GM18502 (cell line): ENCODE data around the gene PLXNA2.

ENCODE experiments used
- ATAC-seq: cut with Tn5 transposase; IDR thresholded peaks from one replicate; pipeline ENCODE4 v1.9.1; 2021; ENCODE audit warnings: mild to moderate bottlenecking; ENCODE audit not compliant: unreplicated experiment, poor library complexity

PLXNA2 gene

GRCh38 chr1:208081972-208082371 lies 162.2 kb downstream of the PLXNA2 start:
- no peak for ATAC-seq

- no peak for ATAC-seq
These were observed 163.5 kb downstream of the PLXNA2 start for GRCh38 chr1:208080396-208081286.

GRCh38 chr1:208079161-208079560 lies 165.0 kb downstream of the PLXNA2 start:
- no peak for ATAC-seq

GRCh38 chr1:208078752-208079151 lies 165.4 kb downstream of the PLXNA2 start:
- no peak for ATAC-seq

- ATAC-seq: no peak
These were observed 166.7 kb downstream of the PLXNA2 start for GRCh38 chr1:208077232-208078075.

GRCh38 chr1:208074353-208074752 lies 169.8 kb downstream of the PLXNA2 start:
- ATAC-seq: no peak

GRCh38 chr1:208071435-208072031 lies 172.7 kb downstream of the PLXNA2 start:
- ATAC-seq: no peak

- ATAC-seq: no peak
These were observed 174.3 kb downstream of the PLXNA2 start for GRCh38 chr1:208069908-208070307.

- no peak for ATAC-seq
These were observed 174.9 kb downstream of the PLXNA2 start for GRCh38 chr1:208069317-208069716.

- no peak for ATAC-seq
These were observed 175.3 kb downstream of the PLXNA2 start for GRCh38 chr1:208068908-208069307.

- no peak for ATAC-seq
These were observed 175.8 kb downstream of the PLXNA2 start for GRCh38 chr1:208068407-208068806.

GRCh38 chr1:208066583-208066982 lies 177.6 kb downstream of the PLXNA2 start:
- no peak for ATAC-seq

GRCh38 chr1:208065862-208066261 lies 178.3 kb downstream of the PLXNA2 start:
- no peak for ATAC-seq

- no peak for ATAC-seq
These were observed 182.6 kb downstream of the PLXNA2 start for GRCh38 chr1:208061632-208062031.

- no peak for ATAC-seq
These were observed 183.1 kb downstream of the PLXNA2 start for GRCh38 chr1:208061118-208061517.

- no peak for ATAC-seq
These were observed 183.8 kb downstream of the PLXNA2 start for GRCh38 chr1:208060215-208060869.

- no peak for ATAC-seq
These were observed 184.7 kb downstream of the PLXNA2 start for GRCh38 chr1:208059409-208060001.

- ATAC-seq: no peak
These were observed 185.4 kb downstream of the PLXNA2 start for GRCh38 chr1:208058756-208059155.

GRCh38 chr1:208058267-208058666 lies 185.9 kb downstream of the PLXNA2 start:
- ATAC-seq: no peak

- ATAC-seq: no peak
These were observed 187.1 kb downstream of the PLXNA2 start for GRCh38 chr1:208057056-208057455.
